22Rv1 (cell line): ENCODE data around the gene GZMM.

Source experiments
- H3K27ac ChIP-seq: fragments of 450-650 bp; 2 replicates; pipeline ENCODE4 v1.5.1; 2017
- CTCF ChIP-seq: fragments of 450-650 bp; IDR thresholded peaks from 2 replicates; pipeline ENCODE4 v1.5.1; 2017; ENCODE audit warnings: mild to moderate bottlenecking
- ZFX ChIP-seq: fragments of 450-650 bp; IDR thresholded peaks from 2 replicates; pipeline ENCODE4 v1.6.1; 2017; ENCODE audit warnings: antibody characterized with exemption, borderline replicate concordance

The GZMM gene

GRCh38 chr19:497491-497868 is 46.4 kb upstream of the GZMM start:
- no peak overlapping the region for H3K27ac ChIP-seq
- TF ChIP-seq ZFX, result no peak
- TF ChIP-seq CTCF, result no peak

GRCh38 chr19:497869-498510 is 45.9 kb upstream of the GZMM start:
- no peak for TF ChIP-seq ZFX
- no peak for TF ChIP-seq CTCF
- no peak overlapping the region for H3K27ac ChIP-seq

- TF ChIP-seq CTCF (no peak), ZFX (no peak)
- H3K27ac ChIP-seq, result no peak overlapping the region
Measured at GRCh38 chr19:498511-498891, 45.4 kb upstream of the GZMM start.

- TF ChIP-seq CTCF (no peak), ZFX (no peak)
- no peak overlapping the region for H3K27ac ChIP-seq
Measured at GRCh38 chr19:498977-499623, 44.8 kb upstream of the GZMM start.

GRCh38 chr19:501646-502045 is 42.2 kb upstream of the GZMM start:
- TF ChIP-seq ZFX, result no peak
- no peak for TF ChIP-seq CTCF
- no peak overlapping the region for H3K27ac ChIP-seq

- TF ChIP-seq ZFX, result no peak
- no peak for TF ChIP-seq CTCF
- H3K27ac ChIP-seq, result no peak overlapping the region
Measured at GRCh38 chr19:504616-505015, 39.2 kb upstream of the GZMM start.

- no peak for TF ChIP-seq ZFX
- TF ChIP-seq CTCF, result peak; percentile 96
Measured at GRCh38 chr19:506404-507285, 37.2 kb upstream of the GZMM start.

More at GRCh38 chr19:506404-507285, 37.2 kb upstream of the GZMM start:
- peak overlapping the region; percentile 94 for H3K27ac ChIP-seq
